Naive thymus-derived CD4-positive, alpha-beta T cell (primary cell): Measurements from ENCODE around the gene HYAL4. TPM values are rescaled to one million over a fixed set of nuclear protein-coding genes. Genes with fewer than 3 reads are reported as not detected.
"Not testable (repeated sequence)": the region's sequence is repeated elsewhere in the genome, so short reads cannot be mapped to it uniquely, and the experiment has no call there.

Source experiments
- ATAC-seq: fragments of 150-1000 bp; cut with Tn5 transposase; 2 replicates; pipeline ENCODE4 v1.10.0; 2021; ENCODE audit warnings: mild to moderate bottlenecking, moderate library complexity
- CTCF ChIA-PET: fragments of 350-600 bp; sonication (Branson Sonifier 250); formaldehyde crosslinking; loops from one replicate; lab custom pipeline; 2021; ENCODE audit warnings: antibody characterized with exemption; lab: Charles Lee
- POLR2A ChIA-PET: fragments of 350-600 bp; sonication (Branson Sonifier 250); formaldehyde crosslinking; loops from one replicate; lab custom pipeline; 2021; ENCODE audit warnings: antibody characterized with exemption, inconsistent platforms; lab: Charles Lee
- DNase-seq, 9 donors: peaks; one replicate each; pipeline versions ENCODE4 v3.0.0 to v3.0.0-alpha.2; 2020 to 2022; ENCODE audit warnings: mixed read lengths in 1 of 9
- H3K27ac ChIP-seq: one replicate; pipeline ENCODE4 v1.7.0; 2013; ENCODE audit warnings: mild to moderate bottlenecking, low read depth, low read length, moderate library complexity
- H3K27me3 ChIP-seq, 2 donors: one replicate each; pipeline ENCODE4 v1.7.0; 2013; ENCODE audit warnings: low read length in 2 of 2, mild to moderate bottlenecking in 2 of 2, moderate library complexity in 2 of 2; ENCODE audit not compliant: control insufficient read depth in 2 of 2, insufficient read depth in 2 of 2
- H3K36me3 ChIP-seq, 3 experiments: 1 replicate in 2 of 3; 2 replicates in 1 of 3; pipeline ENCODE4 v1.7.0; 2013; ENCODE audit warnings: low read length in 3 of 3, mild to moderate bottlenecking in 3 of 3, moderate library complexity in 1 of 3; ENCODE audit not compliant: insufficient read depth in 3 of 3, control insufficient read depth in 2 of 3
- H3K4me1 ChIP-seq, 2 donors: one replicate each; pipeline ENCODE4 v1.7.0; 2013; ENCODE audit warnings: low read length in 2 of 2, mild to moderate bottlenecking in 2 of 2, moderate library complexity in 1 of 2; ENCODE audit not compliant: control insufficient read depth in 2 of 2, insufficient read depth in 2 of 2
- H3K4me3 ChIP-seq: 2 replicates; pipeline ENCODE4 v1.7.0; 2013; ENCODE audit warnings: mild to moderate bottlenecking, low read length
- H3K9me3 ChIP-seq, 3 experiments: 1 replicate in 2 of 3; 2 replicates in 1 of 3; pipeline ENCODE4 v1.7.0; 2013; ENCODE audit warnings: low read length in 3 of 3; ENCODE audit not compliant: control insufficient read depth in 2 of 3
- H3K27ac Mint-ChIP-seq, 9 donors: one replicate each; pipeline ENCODE4 v1.8.0; 2020 to 2022; ENCODE audit warnings: mixed read lengths in 9 of 9, mild to moderate bottlenecking in 8 of 9, moderate library complexity in 5 of 9, inconsistent platforms in 2 of 9
- H3K27me3 Mint-ChIP-seq, 5 donors: one replicate each; pipeline ENCODE4 v1.8.0; 2021 to 2022; ENCODE audit warnings: mixed read lengths in 5 of 5, mild to moderate bottlenecking in 1 of 5
- H3K36me3 Mint-ChIP-seq, 5 donors: one replicate each; pipeline ENCODE4 v1.8.0; 2020 to 2022; ENCODE audit warnings: mixed read lengths in 5 of 5, mild to moderate bottlenecking in 3 of 5, inconsistent platforms in 1 of 5
- H3K4me1 Mint-ChIP-seq, 7 donors: one replicate each; pipeline ENCODE4 v1.8.0; 2020 to 2022; ENCODE audit warnings: mixed read lengths in 7 of 7, mild to moderate bottlenecking in 3 of 7, inconsistent platforms in 1 of 7
- H3K4me3 Mint-ChIP-seq, 10 donors: one replicate each; pipeline ENCODE4 v1.8.0; 2020 to 2022; ENCODE audit warnings: mild to moderate bottlenecking in 10 of 10, mixed read lengths in 10 of 10, moderate library complexity in 6 of 10, inconsistent platforms in 2 of 10
- H3K9me3 Mint-ChIP-seq, 11 donors: one replicate each; pipeline ENCODE4 v1.8.0; 2020 to 2022; ENCODE audit warnings: mixed read lengths in 11 of 11, mild to moderate bottlenecking in 4 of 11, inconsistent platforms in 1 of 11, moderate library complexity in 1 of 11
- intact Hi-C, 2 donors: fragments of 100-400 bp; cut with micrococcal nuclease; formaldehyde crosslinking; loops; one replicate each; pipeline ENCODE4 v1.15.1; 2023
- polyA plus RNA-seq, 2 donors: library from polyadenylated mRNA; unstranded; fragments of 300-500 nt; fragmentation: Illumina TruSeq; gene quantifications; one replicate each; pipeline ENCODE4 v1.2.3, GENCODE V29; 2021
- total RNA-seq, 6 experiments: library from RNA in 5 of 6; stranded (reverse) in 5 of 6; gene quantifications; 1 replicate in 5 of 6; 2 replicates in 1 of 6; pipeline ENCODE4 v1.2.3 and lab custom pipeline; 2021 to 2026

HYAL4 gene
- total and polyA plus RNA-seq, 7 experiments from 2014 or later = 0.19 TPM; not detected in 6

GRCh38 chr7:123881300-123881699, 36.3 kb downstream of the HYAL4 start:
- intact Hi-C loops = no loop called here
- Mint-ChIP-seq H3K36me3 (no peaks in the 10 kb centered on the region), H3K27ac (no peak overlapping the region), H3K4me1 (no peaks in the 10 kb centered on the region), H3K4me3 (no peak overlapping the region), H3K9me3 (no peaks in the 10 kb centered on the region), H3K27me3 (peaks cover 0 to 18% (median 10%) of the 10 kb centered on the region in 5 donors)
- Histone ChIP-seq H3K27ac (no peak overlapping the region), H3K36me3 (no peaks in the 10 kb centered on the region), H3K9me3 (no peaks in the 10 kb centered on the region), H3K4me3 (no peak overlapping the region), H3K4me1 (no peaks in the 10 kb centered on the region), H3K27me3 (no peaks in the 10 kb centered on the region)
- ChIA-PET CTCF (no interaction called here), POLR2A (no interaction called here)
- ATAC-seq = no peak
- DNase-seq = no peak

GRCh38 chr7:123883154-123883553, 38.2 kb downstream of the HYAL4 start:
- Mint-ChIP-seq H3K9me3 (no peaks in the 10 kb centered on the region), H3K36me3 (no peaks in the 10 kb centered on the region), H3K27ac (no peak overlapping the region), H3K27me3 (peaks cover 0 to 18% (median 10%) of the 10 kb centered on the region in 5 donors), H3K4me1 (no peaks in the 10 kb centered on the region), H3K4me3 (no peak overlapping the region)
- ChIA-PET CTCF (no interaction called here), POLR2A (no interaction called here)
- intact Hi-C loops = no loop called here
- Histone ChIP-seq H3K27me3 (no peaks in the 10 kb centered on the region), H3K27ac (no peak overlapping the region), H3K4me3 (no peak overlapping the region), H3K9me3 (no peaks in the 10 kb centered on the region), H3K36me3 (no peaks in the 10 kb centered on the region), H3K4me1 (no peaks in the 10 kb centered on the region)
- ATAC-seq (no peak), DNase-seq (no peak)

- Mint-ChIP-seq H3K4me1 (no peaks in the 10 kb centered on the region), H3K27me3 (peaks cover 3 to 33% (median 10%) of the 10 kb centered on the region in 5 donors), H3K9me3 (peaks cover 0 to 12% (median 6%) of the 10 kb centered on the region in 11 donors), H3K4me3 (no peak overlapping the region), H3K27ac (no peak overlapping the region), H3K36me3 (peaks cover 0 to 4% (median 0%) of the 10 kb centered on the region in 5 donors)
- ATAC-seq (no peak), DNase-seq (no peak)
- Histone ChIP-seq H3K36me3 (no peaks in the 10 kb centered on the region), H3K4me3 (no peak overlapping the region), H3K27me3 (no peaks in the 10 kb centered on the region), H3K9me3 (no peaks in the 10 kb centered on the region), H3K4me1 (no peaks in the 10 kb centered on the region), H3K27ac (no peak overlapping the region)
- POLR2A ChIA-PET = no interaction called here
- CTCF ChIA-PET = no interaction called here
- intact Hi-C loops = no loop called here
Observed at GRCh38 chr7:123888192-123888591, 43.2 kb downstream of the HYAL4 start.

- H3K36me3 ChIP-seq, H3K27me3 ChIP-seq, CTCF ChIA-PET, ATAC-seq, H3K4me3 ChIP-seq, H3K4me1 ChIP-seq, intact Hi-C loops, H3K4me3 Mint-ChIP-seq, DNase-seq, POLR2A ChIA-PET, H3K9me3 ChIP-seq, H3K27ac ChIP-seq, H3K27ac Mint-ChIP-seq, H3K36me3 Mint-ChIP-seq, H3K4me1 Mint-ChIP-seq: not testable (repeated sequence)
- peaks cover 0 to 19% (median 14%) of the 10 kb centered on the region in 5 donors for H3K27me3 Mint-ChIP-seq
- peaks cover 2 to 40% (median 18%) of the 10 kb centered on the region in 11 donors for H3K9me3 Mint-ChIP-seq
Observed at GRCh38 chr7:123894753-123895152, 49.8 kb downstream of the HYAL4 start.

- H3K27ac ChIP-seq = no peak overlapping the region
- POLR2A ChIA-PET = no interaction called here
- H3K9me3 Mint-ChIP-seq = peaks cover 2 to 21% (median 4%) of the 10 kb centered on the region in 11 donors
- H3K27me3 Mint-ChIP-seq = no peaks in the 10 kb centered on the region
- no peak overlapping the region for H3K4me3 Mint-ChIP-seq
- H3K4me1 Mint-ChIP-seq = no peaks in the 10 kb centered on the region
- DNase-seq = no peak
- no peaks in the 10 kb centered on the region for H3K4me1 ChIP-seq
- no peak overlapping the region for H3K27ac Mint-ChIP-seq
- CTCF ChIA-PET = no interaction called here
- intact Hi-C loops = no loop called here
- no peaks in the 10 kb centered on the region for H3K9me3 ChIP-seq
- H3K27me3 ChIP-seq = no peaks in the 10 kb centered on the region
- no peak overlapping the region for H3K4me3 ChIP-seq
- H3K36me3 Mint-ChIP-seq = peaks cover 0 to 2% (median 0%) of the 10 kb centered on the region in 5 donors
- no peaks in the 10 kb centered on the region for H3K36me3 ChIP-seq
- no peak for ATAC-seq
Observed at GRCh38 chr7:123901101-123901500, 56.1 kb downstream of the HYAL4 start.

- CTCF ChIA-PET = no interaction called here
- peaks cover 0 to 11% (median 0%) of the 10 kb centered on the region in 5 donors for H3K27me3 Mint-ChIP-seq
- intact Hi-C loops = no loop called here
Observed at GRCh38 chr7:123905714-123906113, 60.7 kb downstream of the HYAL4 start.

GRCh38 chr7:123916240-123916724, 71.3 kb downstream of the HYAL4 start:
- DNase-seq (no peak), ATAC-seq (no peak)
- Mint-ChIP-seq H3K36me3 (no peaks in the 10 kb centered on the region), H3K4me1 (no peaks in the 10 kb centered on the region), H3K27ac (no peak overlapping the region), H3K27me3 (peaks cover 0 to 9% (median 4%) of the 10 kb centered on the region in 5 donors), H3K4me3 (no peak overlapping the region), H3K9me3 (no peaks in the 10 kb centered on the region)
- ChIA-PET CTCF (no interaction called here), POLR2A (no interaction called here)
- H3K36me3 ChIP-seq = no peaks in the 10 kb centered on the region
- H3K9me3 ChIP-seq = no peaks in the 10 kb centered on the region
- no peaks in the 10 kb centered on the region for H3K27me3 ChIP-seq
- intact Hi-C loops = loop anchor here (2.0 to 5.0 kb wide), 2 partner anchors 233 to 234 kb away; no protein-coding TSS in a partner anchor
- no peaks in the 10 kb centered on the region for H3K4me1 ChIP-seq
- no peak overlapping the region for H3K27ac ChIP-seq
- H3K4me3 ChIP-seq = no peak overlapping the region

More at GRCh38 chr7:123905714-123906113, 60.7 kb downstream of the HYAL4 start:
- Histone ChIP-seq H3K9me3 (no peaks in the 10 kb centered on the region), H3K27ac (no peak overlapping the region), H3K36me3 (no peaks in the 10 kb centered on the region), H3K4me3 (no peak overlapping the region), H3K4me1 (no peaks in the 10 kb centered on the region), H3K27me3 (no peaks in the 10 kb centered on the region)
- DNase-seq (no peak), ATAC-seq (no peak)
- Mint-ChIP-seq H3K36me3 (peaks cover 0 to 7% (median 0%) of the 10 kb centered on the region in 5 donors), H3K4me3 (no peak overlapping the region), H3K4me1 (no peaks in the 10 kb centered on the region), H3K9me3 (peaks cover 0 to 17% (median 6%) of the 10 kb centered on the region in 11 donors), H3K27ac (no peak overlapping the region)
- POLR2A ChIA-PET = no interaction called here
